Measurements from ENCODE around the gene IRF9.

The IRF9 gene

DNA sequence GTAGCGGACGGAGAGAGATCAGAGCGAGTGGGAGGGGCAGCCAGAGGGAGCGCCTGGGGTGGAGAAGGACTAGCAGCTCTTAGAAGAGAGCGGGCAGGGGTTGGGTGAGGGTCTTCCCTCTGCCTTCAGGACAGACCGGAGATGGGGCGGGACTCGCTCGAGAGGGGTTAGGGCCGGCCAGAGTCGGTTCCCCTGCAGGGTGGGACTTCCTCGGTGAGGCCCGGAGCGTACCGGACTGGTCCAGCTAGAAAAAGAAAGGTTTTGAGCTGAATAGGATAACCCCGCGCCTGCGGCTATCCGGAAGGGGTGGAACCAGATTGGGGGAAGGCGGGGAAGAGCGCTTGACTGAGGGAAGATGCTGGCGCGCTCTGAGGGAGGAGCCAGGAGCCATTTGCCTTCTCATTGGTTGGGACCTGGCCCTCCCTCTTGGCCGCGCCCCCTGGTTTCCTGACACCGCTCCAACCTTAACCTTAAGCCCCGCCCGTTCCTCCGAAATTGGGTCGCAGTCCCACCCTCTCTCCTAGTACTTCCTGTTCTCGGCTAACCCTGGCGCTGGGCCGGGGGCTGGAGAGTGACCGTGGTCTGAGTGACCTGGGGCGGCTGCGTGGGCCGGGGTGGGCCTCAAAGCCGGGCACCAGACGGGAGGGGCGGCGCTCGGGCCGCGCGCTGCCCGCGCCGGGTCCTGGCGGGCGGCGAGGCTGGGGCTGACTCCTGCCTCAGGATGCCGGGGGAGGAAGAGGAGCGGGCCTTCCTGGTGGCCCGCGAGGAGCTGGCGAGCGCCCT lies 13.9 kb upstream of the IRF9 start, which contains the start of gene RNF31:
Gene RNF31 (plus strand): TSS at position 521 of the 783 bp plus-strand sequence. CDS start 201 bp downstream, at position 722.
- DNase-seq: peak; percentile 92 to 96 (median 94)
- Histone ChIP-seq H3K27ac (ENCODE audit: insufficient read depth, low read length, poor library complexity, severe bottlenecking) (peak within 1 kb of the TSS; percentile 93), H3K4me3 (ENCODE audit: insufficient read depth, low read depth, low read length, poor library complexity, severe bottlenecking) (peak within 1 kb of the TSS; percentile 93), H3K4me1 (ENCODE audit: control insufficient read depth, insufficient read depth, low read length, poor library complexity, severe bottlenecking) (peaks cover 28% of the 10 kb centered on the region), H3K27me3 (replicated peaks; ENCODE audit: control insufficient read depth, insufficient read depth, low read length, poor library complexity, severe bottlenecking) (no peaks in the 10 kb centered on the region), H3K9me3 (ENCODE audit: control insufficient read depth, low read length) (no peaks in the 10 kb centered on the region), H3K36me3 (ENCODE audit: control insufficient read depth, insufficient read depth, low read length) (peaks cover 45% of the 10 kb centered on the region)

DNA sequence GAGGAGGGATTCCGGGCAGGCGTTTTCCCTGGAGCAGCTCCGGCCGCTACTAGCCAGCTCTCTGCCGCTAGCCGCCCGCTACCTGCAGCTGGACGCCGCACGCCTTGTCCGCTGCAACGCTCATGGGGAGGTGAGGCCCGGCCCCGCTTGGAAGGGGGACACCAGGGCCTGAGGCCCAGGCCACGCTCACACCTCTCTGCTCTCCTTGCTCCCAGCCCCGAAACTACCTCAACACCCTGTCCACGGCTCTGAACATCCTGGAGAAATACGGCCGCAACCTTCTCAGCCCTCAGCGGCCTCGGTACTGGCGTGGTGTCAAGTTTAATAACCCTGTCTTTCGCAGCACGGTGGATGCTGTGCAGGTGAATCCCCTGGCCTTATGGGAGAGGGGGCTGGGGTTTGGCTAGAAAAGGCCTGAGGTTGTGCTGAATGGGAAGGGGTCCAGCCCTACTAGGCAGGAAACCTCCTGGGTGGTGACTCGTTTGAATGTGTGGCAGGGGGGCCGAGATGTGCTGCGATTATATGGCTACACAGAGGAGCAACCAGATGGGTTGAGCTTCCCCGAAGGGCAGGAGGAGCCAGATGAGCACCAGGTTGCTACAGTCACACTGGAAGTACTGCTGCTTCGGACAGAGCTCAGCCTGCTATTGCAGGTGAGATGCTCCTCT lies 13.2 kb upstream of the IRF9 start:
- no peaks in the 10 kb centered on the region for H3K27me3 ChIP-seq (replicated peaks; ENCODE audit: control insufficient read depth, insufficient read depth, low read length, poor library complexity, severe bottlenecking)
- peak overlapping the region; percentile 93 for H3K4me3 ChIP-seq (ENCODE audit: insufficient read depth, low read depth, low read length, poor library complexity, severe bottlenecking)
- H3K9me3 ChIP-seq (ENCODE audit: control insufficient read depth, low read length): no peaks in the 10 kb centered on the region
- peaks cover 27% of the 10 kb centered on the region for H3K4me1 ChIP-seq (ENCODE audit: control insufficient read depth, insufficient read depth, low read length, poor library complexity, severe bottlenecking)
- peak in 1 of 3 donors; percentile 23 for DNase-seq
- peaks cover 51% of the 10 kb centered on the region for H3K36me3 ChIP-seq (ENCODE audit: control insufficient read depth, insufficient read depth, low read length)
- peak overlapping the region; percentile 93 for H3K27ac ChIP-seq (ENCODE audit: insufficient read depth, low read length, poor library complexity, severe bottlenecking)

DNA sequence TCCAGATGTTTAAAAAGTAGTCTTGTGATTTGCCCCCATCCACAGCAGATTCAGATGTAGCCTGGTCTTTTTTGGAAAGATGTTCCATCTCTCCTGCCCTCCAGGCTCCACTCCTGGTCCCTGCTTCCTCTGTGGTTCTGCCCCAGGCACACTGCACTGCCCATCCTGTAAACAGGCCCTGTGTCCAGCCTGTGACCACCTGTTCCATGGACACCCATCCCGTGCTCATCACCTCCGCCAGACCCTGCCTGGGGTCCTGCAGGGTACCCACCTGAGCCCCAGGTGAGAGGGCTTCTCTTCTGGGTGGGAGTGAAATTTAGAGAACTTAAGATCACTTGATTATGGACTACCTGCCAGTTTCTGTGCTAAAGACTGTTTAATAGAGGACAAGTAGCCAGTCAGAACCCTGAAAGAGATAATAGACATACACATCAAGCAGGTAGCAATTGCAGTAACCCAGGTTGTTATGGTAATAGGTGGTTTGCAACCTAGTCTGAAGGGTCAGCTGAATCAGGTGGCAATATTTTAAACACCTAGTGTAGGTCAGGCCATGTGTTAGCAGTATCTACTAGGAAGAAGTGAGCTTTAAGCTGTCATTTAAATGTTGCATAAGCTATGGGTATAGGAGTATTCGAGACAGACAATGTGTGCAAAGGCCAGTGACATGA lies 11.6 kb upstream of the IRF9 start:
- Histone ChIP-seq H3K4me3 (ENCODE audit: insufficient read depth, low read depth, low read length, poor library complexity, severe bottlenecking) (no peak overlapping the region), H3K27me3 (replicated peaks; ENCODE audit: control insufficient read depth, insufficient read depth, low read length, poor library complexity, severe bottlenecking) (no peaks in the 10 kb centered on the region), H3K4me1 (ENCODE audit: control insufficient read depth, insufficient read depth, low read length, poor library complexity, severe bottlenecking) (peaks cover 27% of the 10 kb centered on the region), H3K27ac (ENCODE audit: insufficient read depth, low read length, poor library complexity, severe bottlenecking) (no peak overlapping the region), H3K9me3 (ENCODE audit: control insufficient read depth, low read length) (no peaks in the 10 kb centered on the region), H3K36me3 (ENCODE audit: control insufficient read depth, insufficient read depth, low read length) (peaks cover 47% of the 10 kb centered on the region)
- no peak for DNase-seq

DNA sequence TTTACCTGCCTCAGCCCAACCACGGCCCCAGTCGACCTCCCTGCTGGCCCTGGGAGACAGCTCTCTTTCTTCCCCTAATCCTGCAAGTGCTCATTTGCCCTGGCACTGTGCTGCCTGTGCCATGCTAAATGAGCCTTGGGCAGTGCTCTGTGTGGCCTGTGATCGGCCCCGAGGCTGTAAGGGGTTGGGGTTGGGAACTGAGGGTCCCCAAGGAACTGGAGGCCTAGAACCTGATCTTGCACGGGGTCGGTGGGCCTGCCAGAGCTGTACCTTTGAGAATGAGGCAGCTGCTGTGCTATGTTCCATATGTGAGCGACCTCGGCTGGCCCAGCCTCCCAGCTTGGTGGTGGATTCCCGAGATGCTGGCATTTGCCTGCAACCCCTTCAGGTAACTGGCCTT lies 11.0 kb upstream of the IRF9 start:
- H3K27me3 ChIP-seq (replicated peaks; ENCODE audit: control insufficient read depth, insufficient read depth, low read length, poor library complexity, severe bottlenecking): no peaks in the 10 kb centered on the region
- no peak for DNase-seq
- no peaks in the 10 kb centered on the region for H3K9me3 ChIP-seq (ENCODE audit: control insufficient read depth, low read length)
- H3K4me1 ChIP-seq (ENCODE audit: control insufficient read depth, insufficient read depth, low read length, poor library complexity, severe bottlenecking): peaks cover 27% of the 10 kb centered on the region
- peaks cover 53% of the 10 kb centered on the region for H3K36me3 ChIP-seq (ENCODE audit: control insufficient read depth, insufficient read depth, low read length)
- H3K4me3 ChIP-seq (ENCODE audit: insufficient read depth, low read depth, low read length, poor library complexity, severe bottlenecking): no peak overlapping the region
- no peak overlapping the region for H3K27ac ChIP-seq (ENCODE audit: insufficient read depth, low read length, poor library complexity, severe bottlenecking)

DNA sequence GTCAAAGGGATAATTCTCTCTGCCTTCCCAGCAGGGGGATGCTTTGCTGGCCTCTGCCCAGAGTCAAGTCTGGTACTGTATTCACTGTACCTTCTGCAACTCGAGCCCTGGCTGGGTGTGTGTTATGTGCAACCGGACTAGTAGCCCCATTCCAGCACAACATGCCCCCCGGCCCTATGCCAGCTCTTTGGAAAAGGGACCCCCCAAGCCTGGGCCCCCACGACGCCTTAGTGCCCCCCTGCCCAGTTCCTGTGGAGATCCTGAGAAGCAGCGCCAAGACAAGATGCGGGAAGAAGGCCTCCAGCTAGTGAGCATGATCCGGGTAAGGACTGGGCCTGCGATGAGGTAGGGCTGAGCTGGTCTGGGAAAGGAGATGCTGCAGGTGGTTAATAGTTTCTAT lies 10.5 kb upstream of the IRF9 start:
- H3K9me3 ChIP-seq (ENCODE audit: control insufficient read depth, low read length): no peaks in the 10 kb centered on the region
- no peak overlapping the region for H3K27ac ChIP-seq (ENCODE audit: insufficient read depth, low read length, poor library complexity, severe bottlenecking)
- no peak overlapping the region for H3K4me3 ChIP-seq (ENCODE audit: insufficient read depth, low read depth, low read length, poor library complexity, severe bottlenecking)
- DNase-seq: no peak
- peaks cover 58% of the 10 kb centered on the region for H3K36me3 ChIP-seq (ENCODE audit: control insufficient read depth, insufficient read depth, low read length)
- no peaks in the 10 kb centered on the region for H3K27me3 ChIP-seq (replicated peaks; ENCODE audit: control insufficient read depth, insufficient read depth, low read length, poor library complexity, severe bottlenecking)
- H3K4me1 ChIP-seq (ENCODE audit: control insufficient read depth, insufficient read depth, low read length, poor library complexity, severe bottlenecking): peaks cover 22% of the 10 kb centered on the region

DNA sequence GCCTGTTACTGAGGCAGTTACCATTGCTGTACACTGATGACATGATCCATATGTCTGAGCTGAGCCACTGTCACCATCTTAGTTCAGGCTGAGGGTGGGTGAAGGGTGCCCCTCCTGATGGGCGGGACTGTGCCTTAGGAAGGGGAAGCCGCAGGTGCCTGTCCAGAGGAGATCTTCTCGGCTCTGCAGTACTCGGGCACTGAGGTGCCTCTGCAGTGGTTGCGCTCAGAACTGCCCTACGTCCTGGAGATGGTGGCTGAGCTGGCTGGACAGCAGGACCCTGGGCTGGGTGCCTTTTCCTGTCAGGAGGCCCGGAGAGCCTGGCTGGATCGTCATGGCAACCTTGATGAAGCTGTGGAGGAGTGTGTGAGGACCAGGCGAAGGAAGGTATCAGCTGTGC lies 10.1 kb upstream of the IRF9 start:
- DNase-seq: no peak
- no peaks in the 10 kb centered on the region for H3K27me3 ChIP-seq (replicated peaks; ENCODE audit: control insufficient read depth, insufficient read depth, low read length, poor library complexity, severe bottlenecking)
- no peak overlapping the region for H3K4me3 ChIP-seq (ENCODE audit: insufficient read depth, low read depth, low read length, poor library complexity, severe bottlenecking)
- peaks cover 17% of the 10 kb centered on the region for H3K4me1 ChIP-seq (ENCODE audit: control insufficient read depth, insufficient read depth, low read length, poor library complexity, severe bottlenecking)
- no peak overlapping the region for H3K27ac ChIP-seq (ENCODE audit: insufficient read depth, low read length, poor library complexity, severe bottlenecking)
- peaks cover 63% of the 10 kb centered on the region for H3K36me3 ChIP-seq (ENCODE audit: control insufficient read depth, insufficient read depth, low read length)
- no peaks in the 10 kb centered on the region for H3K9me3 ChIP-seq (ENCODE audit: control insufficient read depth, low read length)

DNA sequence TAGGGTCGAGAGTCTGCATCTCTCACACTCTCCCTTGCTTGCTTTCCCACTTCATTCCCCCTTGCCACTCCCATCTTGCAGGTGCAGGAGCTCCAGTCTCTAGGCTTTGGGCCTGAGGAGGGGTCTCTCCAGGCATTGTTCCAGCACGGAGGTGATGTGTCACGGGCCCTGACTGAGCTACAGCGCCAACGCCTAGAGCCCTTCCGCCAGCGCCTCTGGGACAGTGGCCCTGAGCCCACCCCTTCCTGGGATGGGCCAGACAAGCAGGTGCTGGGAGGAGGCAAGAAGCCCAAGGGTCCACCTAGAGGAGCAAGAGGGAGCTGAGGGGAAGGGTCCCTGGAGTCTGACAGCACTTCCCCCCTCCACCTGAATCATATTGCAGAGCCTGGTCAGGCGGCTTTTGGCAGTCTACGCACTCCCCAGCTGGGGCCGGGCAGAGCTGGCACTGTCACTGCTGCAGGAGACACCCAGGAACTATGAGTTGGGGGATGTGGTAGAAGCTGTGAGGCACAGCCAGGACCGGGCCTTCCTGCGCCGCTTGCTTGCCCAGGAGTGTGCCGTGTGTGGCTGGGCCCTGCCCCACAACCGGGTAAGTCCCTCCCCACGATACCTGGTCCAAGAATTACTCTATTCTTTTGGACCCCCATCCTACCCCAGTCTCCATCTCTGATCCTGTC lies 9.5 kb upstream of the IRF9 start:
- Histone ChIP-seq H3K27me3 (replicated peaks; ENCODE audit: control insufficient read depth, insufficient read depth, low read length, poor library complexity, severe bottlenecking) (no peaks in the 10 kb centered on the region), H3K4me1 (ENCODE audit: control insufficient read depth, insufficient read depth, low read length, poor library complexity, severe bottlenecking) (peaks cover 17% of the 10 kb centered on the region), H3K9me3 (ENCODE audit: control insufficient read depth, low read length) (no peaks in the 10 kb centered on the region), H3K27ac (ENCODE audit: insufficient read depth, low read length, poor library complexity, severe bottlenecking) (no peak overlapping the region), H3K36me3 (ENCODE audit: control insufficient read depth, insufficient read depth, low read length) (peaks cover 66% of the 10 kb centered on the region), H3K4me3 (ENCODE audit: insufficient read depth, low read depth, low read length, poor library complexity, severe bottlenecking) (no peak overlapping the region)
- DNase-seq: no peak

DNA sequence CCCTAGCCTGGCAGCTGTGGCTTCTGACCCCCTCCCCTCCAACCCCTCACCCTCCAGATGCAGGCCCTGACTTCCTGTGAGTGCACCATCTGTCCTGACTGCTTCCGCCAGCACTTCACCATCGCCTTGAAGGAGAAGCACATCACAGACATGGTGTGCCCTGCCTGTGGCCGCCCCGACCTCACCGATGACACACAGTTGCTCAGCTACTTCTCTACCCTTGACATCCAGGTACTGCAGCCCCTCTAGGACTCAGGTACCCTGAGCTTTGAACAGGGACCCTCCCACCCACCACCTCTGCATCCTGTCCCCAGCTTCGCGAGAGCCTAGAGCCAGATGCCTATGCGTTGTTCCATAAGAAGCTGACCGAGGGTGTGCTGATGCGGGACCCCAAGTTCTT lies 6.0 kb upstream of the IRF9 start:
- peaks cover 78% of the 10 kb centered on the region for H3K36me3 ChIP-seq (ENCODE audit: control insufficient read depth, insufficient read depth, low read length)
- H3K27me3 ChIP-seq (replicated peaks; ENCODE audit: control insufficient read depth, insufficient read depth, low read length, poor library complexity, severe bottlenecking): no peaks in the 10 kb centered on the region
- no peak overlapping the region for H3K27ac ChIP-seq (ENCODE audit: insufficient read depth, low read length, poor library complexity, severe bottlenecking)
- DNase-seq: no peak
- no peaks in the 10 kb centered on the region for H3K9me3 ChIP-seq (ENCODE audit: control insufficient read depth, low read length)
- no peak overlapping the region for H3K4me3 ChIP-seq (ENCODE audit: insufficient read depth, low read depth, low read length, poor library complexity, severe bottlenecking)
- H3K4me1 ChIP-seq (ENCODE audit: control insufficient read depth, insufficient read depth, low read length, poor library complexity, severe bottlenecking): peaks cover under 1% of the 10 kb centered on the region

DNA sequence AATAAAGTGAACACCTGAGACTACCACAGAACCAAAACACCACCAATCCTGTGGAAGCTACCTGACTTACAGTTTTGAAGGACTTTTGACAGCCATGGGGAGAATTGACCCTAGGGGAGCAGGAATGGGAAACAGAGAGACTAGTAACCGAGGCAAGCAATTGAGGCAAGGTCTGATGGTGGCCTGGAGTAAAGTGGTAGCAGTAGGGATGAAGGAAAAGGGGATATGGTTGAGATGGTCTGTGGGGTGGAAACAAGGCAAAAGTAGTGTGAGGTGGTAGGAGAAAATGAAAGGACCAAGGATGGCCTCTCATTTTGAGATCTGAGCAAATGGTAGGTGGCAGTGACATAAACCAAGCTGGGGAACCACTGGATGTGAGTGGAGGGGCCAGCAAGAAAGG lies 4.2 kb upstream of the IRF9 start:
- H3K4me1 ChIP-seq (ENCODE audit: control insufficient read depth, insufficient read depth, low read length, poor library complexity, severe bottlenecking): peaks cover 3% of the 10 kb centered on the region
- H3K9me3 ChIP-seq (ENCODE audit: control insufficient read depth, low read length): no peaks in the 10 kb centered on the region
- H3K4me3 ChIP-seq (ENCODE audit: insufficient read depth, low read depth, low read length, poor library complexity, severe bottlenecking): no peak overlapping the region
- no peaks in the 10 kb centered on the region for H3K27me3 ChIP-seq (replicated peaks; ENCODE audit: control insufficient read depth, insufficient read depth, low read length, poor library complexity, severe bottlenecking)
- no peak for DNase-seq
- H3K27ac ChIP-seq (ENCODE audit: insufficient read depth, low read length, poor library complexity, severe bottlenecking): no peak overlapping the region
- peaks cover 66% of the 10 kb centered on the region for H3K36me3 ChIP-seq (ENCODE audit: control insufficient read depth, insufficient read depth, low read length)
